BE2C (cell line): ENCODE measurements around the gene TMEM163.

Experiments
- DNase-seq: peaks from one replicate; pipeline ENCODE4 v3.0.0-alpha.2; 2020
- H3K27me3 ChIP-seq: fragments of 250-450 bp; sonication (Bioruptor Pico); 2 replicates; pipeline ENCODE4 v1.5.1; 2020; ENCODE audit warnings: mild to moderate bottlenecking
- H3K36me3 ChIP-seq: fragments of 250-450 bp; sonication (Bioruptor Pico); 2 replicates; pipeline ENCODE4 v1.5.1; 2020; ENCODE audit warnings: mild to moderate bottlenecking
- H3K4me1 ChIP-seq: fragments of 250-450 bp; sonication (Bioruptor Pico); 2 replicates; pipeline ENCODE4 v1.5.1; 2020
- H3K4me3 ChIP-seq: 2 replicates; pipeline ENCODE4 v1.5.1; 2011; ENCODE audit warnings: low read depth, low read length
- H3K9me3 ChIP-seq: fragments of 250-450 bp; sonication (Bioruptor Pico); 2 replicates; pipeline ENCODE4 v1.5.1; 2020
- CTCF ChIP-seq: IDR thresholded peaks from 2 replicates; pipeline ENCODE4 v1.5.1; 2012; ENCODE audit warnings: mild to moderate bottlenecking, low read depth, low read length

TMEM163 gene

GRCh38 chr2:134505446-134505845 is 213.4 kb downstream of the TMEM163 start:
- no peak for TF ChIP-seq CTCF
- DNase-seq: no peak
- Histone ChIP-seq H3K27me3 (no peaks in the 10 kb centered on the region), H3K4me1 (no peaks in the 10 kb centered on the region), H3K36me3 (no peaks in the 10 kb centered on the region), H3K4me3 (no peak overlapping the region), H3K9me3 (no peaks in the 10 kb centered on the region)

GRCh38 chr2:134504586-134505336 is 214.0 kb downstream of the TMEM163 start:
- DNase-seq: no peak
- Histone ChIP-seq H3K9me3 (no peaks in the 10 kb centered on the region), H3K4me3 (no peak overlapping the region), H3K36me3 (no peaks in the 10 kb centered on the region), H3K27me3 (no peaks in the 10 kb centered on the region), H3K4me1 (no peaks in the 10 kb centered on the region)
- no peak for TF ChIP-seq CTCF

- no peak for TF ChIP-seq CTCF
- no peak for DNase-seq
- H3K36me3 ChIP-seq: no peaks in the 10 kb centered on the region
Observed at GRCh38 chr2:134502104-134502503, 216.7 kb downstream of the TMEM163 start.

GRCh38 chr2:134501476-134502091 is 217.2 kb downstream of the TMEM163 start:
- TF ChIP-seq CTCF: no peak
- Histone ChIP-seq H3K9me3 (no peaks in the 10 kb centered on the region), H3K36me3 (no peaks in the 10 kb centered on the region), H3K27me3 (no peaks in the 10 kb centered on the region), H3K4me3 (no peak overlapping the region), H3K4me1 (no peaks in the 10 kb centered on the region)
- no peak for DNase-seq

More at GRCh38 chr2:134502104-134502503, 216.7 kb downstream of the TMEM163 start:
- no peaks in the 10 kb centered on the region for H3K4me1 ChIP-seq
- H3K9me3 ChIP-seq: no peaks in the 10 kb centered on the region
- no peak overlapping the region for H3K4me3 ChIP-seq
- no peaks in the 10 kb centered on the region for H3K27me3 ChIP-seq

- no peak for TF ChIP-seq CTCF
- no peak for DNase-seq
- no peaks in the 10 kb centered on the region for H3K9me3 ChIP-seq
Observed at GRCh38 chr2:134500211-134500935, 218.4 kb downstream of the TMEM163 start.

More at GRCh38 chr2:134500211-134500935, 218.4 kb downstream of the TMEM163 start:
- no peaks in the 10 kb centered on the region for H3K36me3 ChIP-seq
- no peak overlapping the region for H3K4me3 ChIP-seq
- H3K27me3 ChIP-seq: no peaks in the 10 kb centered on the region
- no peaks in the 10 kb centered on the region for H3K4me1 ChIP-seq
